Smooth muscle cell (in vitro differentiated cells): Measurements from ENCODE around the gene CEBPA. TPM values are rescaled to one million over a fixed set of nuclear protein-coding genes. Genes with fewer than 3 reads are reported as not detected.

Experiments used
- DNase-seq: peaks from one replicate; lab custom pipeline; 2025; ENCODE audit not compliant: unreplicated experiment; lab: John Stamatoyannopoulos, UW
- H2AFZ ChIP-seq: fragments of 200-600 bp; sonication (generic); 2 replicates; pipeline ENCODE4 v1.6.0; 2016; ENCODE audit warnings: antibody characterized with exemption, low read depth, mild to moderate bottlenecking
- H3F3A ChIP-seq: fragments of 200-600 bp; sonication (generic); 2 replicates; pipeline ENCODE4 v1.6.0; 2017; ENCODE audit warnings: antibody characterized with exemption, low read depth
- H3K27ac ChIP-seq: fragments of 200-600 bp; sonication (generic); 2 replicates; pipeline ENCODE4 v1.5.1; 2016; ENCODE audit warnings: low read depth, mild to moderate bottlenecking
- H3K27me3 ChIP-seq: fragments of 200-600 bp; sonication (generic); 2 replicates; pipeline ENCODE4 v1.6.1; 2016; ENCODE audit warnings: low read depth, mild to moderate bottlenecking
- H3K36me3 ChIP-seq: fragments of 200-600 bp; sonication (generic); 2 replicates; pipeline ENCODE4 v1.5.1; 2016; ENCODE audit warnings: low read depth
- H3K4me1 ChIP-seq: fragments of 200-600 bp; sonication (generic); 2 replicates; pipeline ENCODE4 v1.5.1; 2016; ENCODE audit warnings: low read depth
- H3K4me2 ChIP-seq: fragments of 200-600 bp; sonication (generic); 2 replicates; pipeline ENCODE4 v1.6.0; 2016; ENCODE audit warnings: mild to moderate bottlenecking
- H3K4me3 ChIP-seq: fragments of 200-600 bp; sonication (generic); 2 replicates; pipeline ENCODE4 v1.5.1; 2016; ENCODE audit warnings: mild to moderate bottlenecking
- H3K79me2 ChIP-seq: fragments of 200-600 bp; sonication (generic); 2 replicates; pipeline ENCODE4 v1.6.0; 2016; ENCODE audit warnings: low read depth, mild to moderate bottlenecking
- H3K9ac ChIP-seq: fragments of 200-600 bp; sonication (generic); 2 replicates; pipeline ENCODE4 v1.6.0; 2016; ENCODE audit warnings: low read depth
- H3K9me3 ChIP-seq: fragments of 200-600 bp; sonication (generic); replicated peaks from 2 replicates; pipeline ENCODE4 v1.5.1; 2016; ENCODE audit warnings: low read depth
- H4K20me1 ChIP-seq: fragments of 200-600 bp; sonication (generic); 2 replicates; pipeline ENCODE4 v1.6.0; 2016; ENCODE audit warnings: low read depth
- WGBS: methylation state at CpG from one replicate; pipeline ENCODE4 v1.1.7; 2016; ENCODE audit warnings: low lambda C conversion rate; 5-methylcytosine and 5-hydroxymethylcytosine counted together
- polyA plus RNA-seq: library from polyadenylated mRNA; unstranded; fragments of >200 nt; fragmentation: Nextera tagmentation; extraction: Ambion mirVana; gene quantifications from 2 replicates; pipeline ENCODE4 v1.2.1, GENCODE V29; 2016
- total RNA-seq: library from RNA; depleted of rRNA; stranded (reverse); fragments of >200 nt; gene quantifications from 2 replicates; pipeline ENCODE4 v1.2.3, GENCODE V29; 2014
- TF ChIP-seq, protein P1 (sequence below): fragments of 200-600 bp; sonication (generic); IDR thresholded peaks from 2 replicates; pipeline ENCODE4 v1.5.1; 2017; ENCODE audit warnings: borderline replicate concordance, mild to moderate bottlenecking, antibody characterized with exemption; ENCODE audit not compliant: insufficient read depth, poor library complexity, severe bottlenecking

Gene CEBPA
- total and polyA plus RNA-seq, 2 experiments from 2014 or later, result 1.2 to 2.1 TPM

DNA sequence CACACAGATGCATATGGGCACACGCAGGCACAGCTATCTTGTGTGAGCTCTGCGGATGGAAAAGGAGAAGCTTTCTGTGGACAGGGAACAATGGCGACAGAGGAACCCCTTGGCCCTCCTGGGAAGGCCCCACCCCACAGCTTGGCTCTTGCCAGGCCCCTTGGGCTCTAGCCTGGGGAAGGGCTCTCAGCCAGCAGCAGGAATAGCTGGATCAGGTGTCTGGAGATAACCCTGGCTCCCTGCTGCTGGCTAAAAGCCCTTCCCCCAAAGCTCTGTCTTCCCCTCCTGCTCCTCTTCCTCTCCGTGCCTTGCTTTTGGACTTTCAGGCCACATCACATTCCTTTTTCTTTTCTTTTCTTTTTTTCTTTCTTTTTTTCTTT is 24.3 kb downstream of the CEBPA start:
- H3K27ac ChIP-seq, result no peak overlapping the region

DNA sequence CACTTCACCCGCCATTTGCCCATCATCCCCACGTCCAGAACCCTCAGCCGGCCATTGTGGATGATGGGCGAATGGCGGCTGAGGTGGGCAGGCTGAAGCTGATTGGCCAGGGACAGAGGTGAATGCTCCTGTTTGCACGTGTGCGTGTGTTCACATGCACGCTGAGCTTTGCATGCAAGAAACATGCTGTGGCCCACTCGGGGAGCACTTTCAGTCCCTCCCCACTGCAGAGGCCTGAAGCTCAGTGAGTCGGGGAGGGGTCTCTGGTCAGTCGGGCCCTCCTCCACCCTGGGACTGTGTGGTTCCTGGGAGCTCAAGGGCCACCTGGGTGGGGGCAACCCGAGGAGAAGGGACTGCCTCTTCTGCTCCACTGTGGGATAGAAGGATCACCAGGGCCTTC is 24.9 kb downstream of the CEBPA start:
- no peaks in the 10 kb centered on the region for H4K20me1 ChIP-seq
- no peaks in the 10 kb centered on the region for H3K79me2 ChIP-seq
- TF ChIP-seq, protein P1, sequence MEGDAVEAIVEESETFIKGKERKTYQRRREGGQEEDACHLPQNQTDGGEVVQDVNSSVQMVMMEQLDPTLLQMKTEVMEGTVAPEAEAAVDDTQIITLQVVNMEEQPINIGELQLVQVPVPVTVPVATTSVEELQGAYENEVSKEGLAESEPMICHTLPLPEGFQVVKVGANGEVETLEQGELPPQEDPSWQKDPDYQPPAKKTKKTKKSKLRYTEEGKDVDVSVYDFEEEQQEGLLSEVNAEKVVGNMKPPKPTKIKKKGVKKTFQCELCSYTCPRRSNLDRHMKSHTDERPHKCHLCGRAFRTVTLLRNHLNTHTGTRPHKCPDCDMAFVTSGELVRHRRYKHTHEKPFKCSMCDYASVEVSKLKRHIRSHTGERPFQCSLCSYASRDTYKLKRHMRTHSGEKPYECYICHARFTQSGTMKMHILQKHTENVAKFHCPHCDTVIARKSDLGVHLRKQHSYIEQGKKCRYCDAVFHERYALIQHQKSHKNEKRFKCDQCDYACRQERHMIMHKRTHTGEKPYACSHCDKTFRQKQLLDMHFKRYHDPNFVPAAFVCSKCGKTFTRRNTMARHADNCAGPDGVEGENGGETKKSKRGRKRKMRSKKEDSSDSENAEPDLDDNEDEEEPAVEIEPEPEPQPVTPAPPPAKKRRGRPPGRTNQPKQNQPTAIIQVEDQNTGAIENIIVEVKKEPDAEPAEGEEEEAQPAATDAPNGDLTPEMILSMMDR, result no peak
- H3K9ac ChIP-seq, result no peak overlapping the region
- H3K4me2 ChIP-seq, result no peak overlapping the region
- H3F3A ChIP-seq, result no peaks in the 10 kb centered on the region
- no peaks in the 10 kb centered on the region for H3K9me3 ChIP-seq
- no peaks in the 10 kb centered on the region for H3K27me3 ChIP-seq
- no peak overlapping the region for H3K27ac ChIP-seq
- H2AFZ ChIP-seq, result no peak overlapping the region
- peaks cover 19% of the 10 kb centered on the region for H3K4me1 ChIP-seq
- DNase-seq, result no peak
- WGBS, result 96% methylated on average over 12 of the region's 12 CpGs
- no peak overlapping the region for H3K4me3 ChIP-seq
- no peaks in the 10 kb centered on the region for H3K36me3 ChIP-seq

More for the DNA sequence above, 24.3 kb downstream of the CEBPA start:
- TF ChIP-seq, protein P1, result no peak
- Histone ChIP-seq H3K9me3 (no peaks in the 10 kb centered on the region), H2AFZ (no peak overlapping the region), H3K27me3 (no peaks in the 10 kb centered on the region), H3K4me3 (no peak overlapping the region), H3K36me3 (no peaks in the 10 kb centered on the region), H3K4me1 (peaks cover 19% of the 10 kb centered on the region), H4K20me1 (no peaks in the 10 kb centered on the region), H3F3A (no peaks in the 10 kb centered on the region), H3K79me2 (no peaks in the 10 kb centered on the region), H3K9ac (no peak overlapping the region), H3K4me2 (no peak overlapping the region)
- 87% methylated on average over 4 of the region's 4 CpGs for WGBS
- DNase-seq, result no peak

DNA sequence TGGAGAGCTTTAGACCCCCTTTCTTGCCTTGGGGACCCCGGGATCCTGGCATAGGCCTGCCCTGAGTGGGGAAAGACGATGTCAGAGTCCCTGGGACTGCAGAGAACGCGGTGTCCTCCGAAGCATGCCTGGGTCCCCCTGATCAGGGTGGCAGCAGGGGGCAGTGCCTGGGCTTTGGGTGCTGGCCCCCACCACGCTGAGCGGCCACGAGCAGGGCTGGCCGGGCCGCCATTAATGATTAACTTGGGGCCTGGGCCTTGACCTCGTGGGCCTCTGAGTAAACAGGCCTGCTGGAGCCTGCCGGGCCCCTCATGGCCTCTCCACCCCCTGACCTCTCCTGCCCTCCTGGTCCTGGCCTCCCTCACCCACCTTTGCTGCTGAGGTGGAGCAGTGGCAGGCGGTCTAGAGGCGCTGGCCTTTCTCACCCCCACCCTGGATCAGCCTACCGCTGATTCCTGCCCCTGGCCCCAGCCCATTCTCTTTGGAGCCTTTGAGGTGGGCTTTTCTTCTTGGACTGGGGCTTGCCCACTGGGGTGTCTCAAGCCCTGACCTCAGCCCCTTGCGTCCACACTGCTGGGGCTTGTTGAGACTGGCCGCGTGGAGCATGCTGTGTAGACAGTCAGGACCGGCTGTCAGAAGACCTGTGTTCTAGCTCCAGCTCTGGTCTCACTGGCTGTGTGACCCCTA is 26.3 kb downstream of the CEBPA start:
- no peak overlapping the region for H2AFZ ChIP-seq
- WGBS, result 96% methylated on average over 19 of the region's 19 CpGs
- no peak overlapping the region for H3K27ac ChIP-seq
- no peak overlapping the region for H3K4me2 ChIP-seq
- H3K79me2 ChIP-seq, result no peaks in the 10 kb centered on the region
- no peak overlapping the region for H3K9ac ChIP-seq
- no peak overlapping the region for H3K4me3 ChIP-seq
- no peaks in the 10 kb centered on the region for H3K36me3 ChIP-seq
- no peaks in the 10 kb centered on the region for H4K20me1 ChIP-seq
- no peaks in the 10 kb centered on the region for H3K9me3 ChIP-seq
- no peaks in the 10 kb centered on the region for H3F3A ChIP-seq
- peaks cover 19% of the 10 kb centered on the region for H3K4me1 ChIP-seq
- TF ChIP-seq, protein P1, result no peak
- no peak for DNase-seq
- no peaks in the 10 kb centered on the region for H3K27me3 ChIP-seq

DNA sequence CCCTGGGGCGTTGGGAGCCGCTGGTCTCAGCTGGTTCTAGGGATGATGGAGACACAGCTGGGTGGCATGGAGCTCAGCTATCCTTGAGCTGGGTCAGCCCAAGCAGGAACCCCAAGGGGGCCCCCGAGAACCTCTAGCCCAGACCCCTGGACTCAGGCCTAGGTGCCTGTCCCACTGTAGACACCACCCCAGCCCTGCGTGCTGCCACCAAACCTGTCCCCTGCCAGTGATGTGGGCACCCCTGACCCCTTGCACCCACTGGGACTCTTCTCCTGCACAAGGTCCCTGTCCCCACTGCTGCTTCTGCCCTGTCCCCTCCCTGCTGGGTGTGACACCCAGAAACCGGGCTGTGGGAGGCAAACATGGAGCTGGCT is 26.8 kb downstream of the CEBPA start:
- WGBS, result 78% methylated on average over 4 of the region's 5 CpGs

More for the DNA sequence above, 26.8 kb downstream of the CEBPA start:
- no peaks in the 10 kb centered on the region for H3K27me3 ChIP-seq
- no peaks in the 10 kb centered on the region for H3K9me3 ChIP-seq
- no peak overlapping the region for H3K9ac ChIP-seq
- H4K20me1 ChIP-seq, result no peaks in the 10 kb centered on the region
- H3K4me2 ChIP-seq, result no peak overlapping the region
- no peak for DNase-seq
- H2AFZ ChIP-seq, result no peak overlapping the region
- TF ChIP-seq, protein P1, result no peak
- no peak overlapping the region for H3K27ac ChIP-seq
- H3F3A ChIP-seq, result no peaks in the 10 kb centered on the region
- no peaks in the 10 kb centered on the region for H3K36me3 ChIP-seq
- H3K4me1 ChIP-seq, result peaks cover 19% of the 10 kb centered on the region
- no peaks in the 10 kb centered on the region for H3K79me2 ChIP-seq
- no peak overlapping the region for H3K4me3 ChIP-seq
